ENCODE data around the gene AGTRAP.

DNA sequence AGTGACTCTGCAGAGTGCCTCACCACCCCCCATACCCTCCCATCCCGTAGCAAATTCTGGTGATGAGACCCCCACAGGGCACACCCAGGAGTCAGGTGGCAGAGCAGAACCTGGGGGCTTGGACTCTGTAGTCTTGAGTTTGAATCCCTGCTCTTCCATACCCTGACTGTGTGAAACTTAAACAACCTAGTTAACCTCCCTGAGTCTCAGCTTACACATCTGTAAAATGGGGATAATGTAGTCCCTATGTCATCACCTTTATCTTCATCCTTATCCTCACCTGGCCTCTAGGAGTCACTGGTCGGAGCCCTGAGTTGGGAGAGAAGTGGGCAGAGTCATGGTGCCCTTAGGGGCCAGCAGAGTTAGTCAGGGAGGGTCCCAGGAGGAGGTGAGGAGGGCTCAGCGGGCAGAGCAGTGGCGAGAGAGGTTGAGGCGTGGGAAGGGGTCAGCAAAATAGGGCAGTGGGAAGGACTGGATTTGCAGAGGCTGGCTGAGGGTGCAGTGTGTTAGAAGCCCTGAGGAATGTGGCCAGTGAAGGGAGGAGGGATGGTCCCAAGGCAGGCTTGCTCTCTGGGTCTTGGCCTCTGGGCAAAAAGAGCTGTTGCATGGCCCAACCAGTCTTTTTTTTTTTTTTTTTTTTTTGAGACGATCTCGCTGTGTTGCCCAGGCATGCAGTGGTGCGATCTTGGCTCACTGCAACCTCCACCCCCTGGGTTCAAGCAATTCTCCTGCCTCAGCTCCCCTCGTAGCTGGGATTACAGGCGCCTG lies 44.6 kb downstream of the AGTRAP start:
- TF ChIP-seq TAF1 (IDR thresholded peaks at IDR 0.05; ENCODE audit: borderline replicate concordance, insufficient read depth, low read length), result no peak
- no peak for TF ChIP-seq POLR2AphosphoS5 (IDR thresholded peaks at IDR 0.05; ENCODE audit: low read depth, low read length)
- TF ChIP-seq, protein P1, sequence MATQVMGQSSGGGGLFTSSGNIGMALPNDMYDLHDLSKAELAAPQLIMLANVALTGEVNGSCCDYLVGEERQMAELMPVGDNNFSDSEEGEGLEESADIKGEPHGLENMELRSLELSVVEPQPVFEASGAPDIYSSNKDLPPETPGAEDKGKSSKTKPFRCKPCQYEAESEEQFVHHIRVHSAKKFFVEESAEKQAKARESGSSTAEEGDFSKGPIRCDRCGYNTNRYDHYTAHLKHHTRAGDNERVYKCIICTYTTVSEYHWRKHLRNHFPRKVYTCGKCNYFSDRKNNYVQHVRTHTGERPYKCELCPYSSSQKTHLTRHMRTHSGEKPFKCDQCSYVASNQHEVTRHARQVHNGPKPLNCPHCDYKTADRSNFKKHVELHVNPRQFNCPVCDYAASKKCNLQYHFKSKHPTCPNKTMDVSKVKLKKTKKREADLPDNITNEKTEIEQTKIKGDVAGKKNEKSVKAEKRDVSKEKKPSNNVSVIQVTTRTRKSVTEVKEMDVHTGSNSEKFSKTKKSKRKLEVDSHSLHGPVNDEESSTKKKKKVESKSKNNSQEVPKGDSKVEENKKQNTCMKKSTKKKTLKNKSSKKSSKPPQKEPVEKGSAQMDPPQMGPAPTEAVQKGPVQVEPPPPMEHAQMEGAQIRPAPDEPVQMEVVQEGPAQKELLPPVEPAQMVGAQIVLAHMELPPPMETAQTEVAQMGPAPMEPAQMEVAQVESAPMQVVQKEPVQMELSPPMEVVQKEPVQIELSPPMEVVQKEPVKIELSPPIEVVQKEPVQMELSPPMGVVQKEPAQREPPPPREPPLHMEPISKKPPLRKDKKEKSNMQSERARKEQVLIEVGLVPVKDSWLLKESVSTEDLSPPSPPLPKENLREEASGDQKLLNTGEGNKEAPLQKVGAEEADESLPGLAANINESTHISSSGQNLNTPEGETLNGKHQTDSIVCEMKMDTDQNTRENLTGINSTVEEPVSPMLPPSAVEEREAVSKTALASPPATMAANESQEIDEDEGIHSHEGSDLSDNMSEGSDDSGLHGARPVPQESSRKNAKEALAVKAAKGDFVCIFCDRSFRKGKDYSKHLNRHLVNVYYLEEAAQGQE (IDR thresholded peaks at IDR 0.05; ENCODE audit: insufficient read depth in 1 of 2, low read depth in 2 of 2, low read length in 2 of 2), result no peak
- TF ChIP-seq FOXP2 (optimal IDR thresholded peaks at IDR 0.05; ENCODE audit: borderline replicate concordance, extremely low read depth, extremely low read length, insufficient read depth), result no peak

All from PFSK-1 (cell line).